SK-N-SH treated with all-trans-retinoic acid at 6 μM for 48 hours (cell line): ENCODE measurements around the gene TAS1R1.

ENCODE experiments used
- ATAC-seq: fragments of 200-7000 bp; cut with Tn5 transposase; 3 replicates; pipeline ENCODE4 v1.9.1; 2020; ENCODE audit warnings: mild to moderate bottlenecking, moderate library complexity
- ARNTL ChIP-seq: fragments of 450-650 bp; formaldehyde crosslinking; IDR thresholded peaks from 2 replicates; pipeline ENCODE4 v1.5.0; 2020; ENCODE audit warnings: low read depth, mild to moderate bottlenecking, moderate library complexity, borderline replicate concordance
- BACH2 ChIP-seq: fragments of 250-450 bp; sonication (Bioruptor Pico); IDR thresholded peaks from 2 replicates; pipeline ENCODE4 v1.9.0; 2021; ENCODE audit warnings: mild to moderate bottlenecking, borderline replicate concordance
- CREB5 ChIP-seq: fragments of 250-450 bp; sonication (Bioruptor Pico); IDR thresholded peaks from 2 replicates; pipeline ENCODE4 v1.5.1; 2020; ENCODE audit warnings: low read depth, mild to moderate bottlenecking, moderate library complexity
- CSDC2 ChIP-seq: fragments of 250-450 bp; sonication (Bioruptor Pico); IDR thresholded peaks from 2 replicates; pipeline ENCODE4 v1.5.0; 2020; ENCODE audit warnings: mild to moderate bottlenecking, moderate library complexity
- CSRNP3 ChIP-seq: fragments of 250-450 bp; sonication (Bioruptor Pico); IDR thresholded peaks from 2 replicates; pipeline ENCODE4 v1.5.1; 2021; ENCODE audit warnings: mild to moderate bottlenecking, moderate library complexity
- ESRRG ChIP-seq: fragments of 250-450 bp; sonication (Bioruptor Pico); IDR thresholded peaks from 2 replicates; pipeline ENCODE4 v1.6.1; 2021; ENCODE audit warnings: mild to moderate bottlenecking
- GLIS3 ChIP-seq: fragments of 250-450 bp; sonication (Bioruptor Pico); IDR thresholded peaks from 2 replicates; pipeline ENCODE4 v1.5.0; 2020; ENCODE audit warnings: mild to moderate bottlenecking, moderate library complexity
- ISL1 ChIP-seq: fragments of 250-450 bp; sonication (Bioruptor Pico); IDR thresholded peaks from 2 replicates; pipeline ENCODE4 v2.1.2; 2022; ENCODE audit warnings: mild to moderate bottlenecking, moderate library complexity
- PATZ1 ChIP-seq: fragments of 250-450 bp; sonication (Bioruptor Pico); IDR thresholded peaks from 2 replicates; pipeline ENCODE4 v1.8.0; 2020; ENCODE audit warnings: mild to moderate bottlenecking, moderate library complexity, borderline replicate concordance
- POU6F1 ChIP-seq: fragments of 250-450 bp; sonication (Bioruptor Pico); IDR thresholded peaks from 2 replicates; pipeline ENCODE4 v1.8.0; 2021; ENCODE audit warnings: low read depth, mild to moderate bottlenecking, moderate library complexity, borderline replicate concordance
- PPARA ChIP-seq: fragments of 250-450 bp; sonication (Bioruptor Pico); IDR thresholded peaks from 2 replicates; pipeline ENCODE4 v1.5.0; 2020; ENCODE audit warnings: mild to moderate bottlenecking, borderline replicate concordance
- RARB ChIP-seq: fragments of 250-450 bp; sonication (Bioruptor Pico); IDR thresholded peaks from 2 replicates; pipeline ENCODE4 v1.8.0; 2021; ENCODE audit warnings: mild to moderate bottlenecking, moderate library complexity
- TOX ChIP-seq: fragments of 250-450 bp; sonication (Bioruptor Pico); IDR thresholded peaks from 2 replicates; pipeline ENCODE4 v1.8.0; 2021; ENCODE audit warnings: mild to moderate bottlenecking, moderate library complexity, borderline replicate concordance
- ZC3H10 ChIP-seq: fragments of 250-450 bp; sonication (Bioruptor Pico); IDR thresholded peaks from 2 replicates; pipeline ENCODE4 v1.5.1; 2021; ENCODE audit warnings: mild to moderate bottlenecking, moderate library complexity
- ZFP3 ChIP-seq: fragments of 250-450 bp; sonication (Bioruptor Pico); IDR thresholded peaks from 2 replicates; pipeline ENCODE4 v1.5.0; 2020; ENCODE audit warnings: mild to moderate bottlenecking, moderate library complexity
- ZFP30 ChIP-seq: fragments of 450-650 bp; formaldehyde crosslinking; IDR thresholded peaks from 2 replicates; pipeline ENCODE4 v1.5.0; 2022; ENCODE audit warnings: mild to moderate bottlenecking, moderate library complexity
- ZNF565 ChIP-seq: fragments of 450-650 bp; formaldehyde crosslinking; conservative IDR thresholded peaks from 2 replicates; pipeline ENCODE4 v1.5.0; 2020; ENCODE audit warnings: low read depth, mild to moderate bottlenecking, moderate library complexity
- ZNF70 ChIP-seq: fragments of 450-650 bp; formaldehyde crosslinking; IDR thresholded peaks from 2 replicates; pipeline ENCODE4 v1.5.0; 2020; ENCODE audit warnings: mild to moderate bottlenecking, moderate library complexity
- ZNF8 ChIP-seq: fragments of 450-650 bp; formaldehyde crosslinking; IDR thresholded peaks from 2 replicates; pipeline ENCODE4 v1.5.0; 2020; ENCODE audit warnings: mild to moderate bottlenecking, moderate library complexity

The TAS1R1 gene

GRCh38 chr1:6622396-6623152, 67.5 kb downstream of the TAS1R1 start:
- no peak for ATAC-seq
- no peak for TF ChIP-seq CSRNP3 (CRISPR knock-in tag)
- TF ChIP-seq PPARA = no peak
- TF ChIP-seq POU6F1 = no peak
- no peak for TF ChIP-seq ZFP30 (CRISPR knock-in tag)
- no peak for TF ChIP-seq ZFP3 (CRISPR knock-in tag)
- no peak for TF ChIP-seq CREB5 (CRISPR knock-in tag)
- no peak for TF ChIP-seq RARB
- TF ChIP-seq TOX (CRISPR knock-in tag) = no peak
- no peak for TF ChIP-seq PATZ1
- TF ChIP-seq ZC3H10 (CRISPR knock-in tag) = no peak
- no peak for TF ChIP-seq ISL1 (CRISPR knock-in tag)
- TF ChIP-seq ZNF565 (CRISPR knock-in tag) = no peak
- TF ChIP-seq GLIS3 (CRISPR knock-in tag) = no peak

GRCh38 chr1:6623269-6623965, 68.3 kb downstream of the TAS1R1 start:
- ATAC-seq = no peak
- TF ChIP-seq ZNF565 (CRISPR knock-in tag) (no peak), CSDC2 (CRISPR knock-in tag) (no peak), ZNF8 (CRISPR knock-in tag) (no peak), ZNF70 (CRISPR knock-in tag) (no peak), GLIS3 (CRISPR knock-in tag) (no peak), ESRRG (CRISPR knock-in tag) (no peak), CREB5 (CRISPR knock-in tag) (no peak), PATZ1 (no peak), CSRNP3 (CRISPR knock-in tag) (no peak), POU6F1 (no peak), ZFP30 (CRISPR knock-in tag) (no peak), ARNTL (CRISPR knock-in tag) (no peak), ZFP3 (CRISPR knock-in tag) (no peak), BACH2 (CRISPR knock-in tag) (no peak), ZC3H10 (CRISPR knock-in tag) (no peak)
- TF ChIP-seq, all 23 proteins: peak for 0
